Measurements from ENCODE around the gene KLK7.
"Not testable (repeated sequence)": the region's sequence is repeated elsewhere in the genome, so short reads cannot be mapped to it uniquely, and the experiment has no call there.

KLK7 gene

DNA sequence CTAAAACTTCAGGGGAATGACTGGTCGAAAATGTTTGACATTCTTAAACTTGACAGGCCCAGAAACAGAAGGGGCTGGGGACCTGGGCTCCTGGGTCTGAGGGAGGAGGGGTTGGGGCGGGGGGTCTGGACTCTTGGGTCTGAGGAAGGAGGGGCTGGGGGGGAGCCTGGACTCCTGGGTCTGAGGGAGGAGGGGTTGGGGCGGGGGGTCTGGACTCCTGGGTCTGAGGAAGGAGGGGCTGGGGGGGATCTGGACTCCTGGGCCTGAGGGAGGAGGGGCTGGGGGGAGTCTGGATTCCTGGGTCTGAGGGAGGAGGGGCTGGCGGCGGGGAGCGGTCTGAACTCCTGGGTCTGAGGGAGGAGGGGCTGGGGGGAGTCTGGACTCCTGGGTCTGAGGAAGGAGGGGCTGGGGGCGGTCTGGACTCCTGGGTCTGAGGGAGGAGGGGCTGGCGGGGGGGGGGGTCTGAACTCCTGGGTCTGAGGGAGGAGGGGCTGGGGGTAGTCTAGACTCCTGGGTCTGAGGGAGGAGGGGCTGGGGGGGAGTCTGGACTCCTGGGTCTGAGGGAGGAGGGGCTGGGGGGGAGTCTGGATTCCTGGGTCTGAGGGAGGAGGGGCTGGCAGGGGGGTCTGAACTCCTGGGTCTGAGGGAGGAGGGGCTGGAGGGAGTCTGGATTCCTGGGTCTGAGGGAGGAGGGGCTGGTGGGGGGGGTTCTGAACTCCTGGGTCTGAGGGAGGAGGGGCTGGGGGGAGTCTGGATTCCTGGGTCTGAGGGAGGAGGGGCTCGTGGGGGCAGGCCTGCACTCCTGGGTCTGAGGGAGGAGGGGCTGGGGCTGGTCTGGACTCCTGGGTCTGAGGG, 8.8 kb downstream of the KLK7 start:
- no peak for DNase-seq

DNA sequence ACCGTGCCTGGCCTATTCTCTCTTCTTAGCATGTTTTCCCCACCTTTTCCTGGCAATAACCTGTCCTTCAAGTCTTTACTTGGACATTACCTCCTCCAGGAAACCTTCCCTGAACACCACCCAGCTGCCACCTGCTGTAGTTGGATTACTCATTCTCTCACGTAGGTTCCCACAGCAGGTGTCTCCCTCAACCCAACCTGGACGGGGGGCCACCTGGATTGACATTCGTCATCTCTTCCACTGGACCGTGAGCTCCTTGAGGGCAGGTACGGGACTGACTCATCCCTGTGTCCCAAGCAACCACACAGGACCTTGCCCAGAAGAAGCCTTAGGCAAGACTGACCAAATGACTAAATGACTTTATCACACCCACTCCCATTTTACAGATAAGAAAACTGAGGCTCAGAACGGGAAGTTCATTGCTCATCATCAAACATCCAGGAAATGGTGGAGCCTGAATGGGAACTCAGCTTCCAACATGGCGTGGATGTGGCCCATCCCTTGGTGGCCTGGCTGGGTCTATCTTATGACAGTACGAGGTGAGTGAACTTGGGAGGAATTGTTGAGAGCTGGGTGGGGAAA, 10.8 kb downstream of the KLK7 start:
- no peak for DNase-seq

DNA sequence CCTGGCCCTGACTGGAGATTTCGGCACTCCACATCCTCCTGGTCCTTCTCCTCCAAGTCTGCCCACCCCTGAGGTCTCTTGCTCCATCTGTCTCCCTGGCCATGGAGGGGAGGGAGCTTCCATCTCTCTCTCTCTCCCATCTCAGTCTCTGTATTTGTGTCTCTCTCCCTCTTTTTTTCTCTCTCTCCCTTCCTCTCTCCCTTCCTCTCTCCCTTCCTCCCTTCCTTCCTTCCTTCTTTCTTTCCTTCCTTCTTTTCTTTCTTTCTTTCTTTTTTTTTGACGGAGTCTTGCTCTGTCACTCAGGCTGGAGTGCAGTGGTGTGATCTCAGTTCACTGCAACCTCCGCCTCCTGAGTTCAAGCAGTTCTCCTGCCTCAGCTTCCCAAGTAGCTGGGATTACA, 13.9 kb downstream of the KLK7 start:
- DNase-seq = not testable (repeated sequence)

DNA sequence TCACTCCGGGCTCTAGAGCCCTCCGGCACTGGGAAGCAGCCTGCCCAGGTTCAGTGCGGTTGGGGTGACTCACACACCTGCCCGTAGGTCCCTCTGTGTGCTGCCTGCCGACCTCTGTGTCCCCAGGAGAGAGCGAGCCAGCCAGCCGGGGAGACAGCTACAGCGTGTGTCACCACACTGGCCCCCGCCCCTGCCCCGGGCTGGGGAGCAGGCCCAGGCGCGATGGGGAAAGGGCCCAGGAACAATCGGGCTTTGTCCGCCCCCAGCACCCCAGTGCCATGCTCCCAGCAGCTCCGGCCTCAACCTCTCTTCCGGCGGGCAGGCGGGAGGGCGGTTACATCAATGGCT, 14.3 kb downstream of the KLK7 start, which contains the start of gene KLK6:
Gene KLK6, minus strand, starts transcription at position 179 of the 348 bp plus-strand sequence. CDS start 1,487 bp downstream, outside the sequence.
- DNase-seq = no peak

DNA sequence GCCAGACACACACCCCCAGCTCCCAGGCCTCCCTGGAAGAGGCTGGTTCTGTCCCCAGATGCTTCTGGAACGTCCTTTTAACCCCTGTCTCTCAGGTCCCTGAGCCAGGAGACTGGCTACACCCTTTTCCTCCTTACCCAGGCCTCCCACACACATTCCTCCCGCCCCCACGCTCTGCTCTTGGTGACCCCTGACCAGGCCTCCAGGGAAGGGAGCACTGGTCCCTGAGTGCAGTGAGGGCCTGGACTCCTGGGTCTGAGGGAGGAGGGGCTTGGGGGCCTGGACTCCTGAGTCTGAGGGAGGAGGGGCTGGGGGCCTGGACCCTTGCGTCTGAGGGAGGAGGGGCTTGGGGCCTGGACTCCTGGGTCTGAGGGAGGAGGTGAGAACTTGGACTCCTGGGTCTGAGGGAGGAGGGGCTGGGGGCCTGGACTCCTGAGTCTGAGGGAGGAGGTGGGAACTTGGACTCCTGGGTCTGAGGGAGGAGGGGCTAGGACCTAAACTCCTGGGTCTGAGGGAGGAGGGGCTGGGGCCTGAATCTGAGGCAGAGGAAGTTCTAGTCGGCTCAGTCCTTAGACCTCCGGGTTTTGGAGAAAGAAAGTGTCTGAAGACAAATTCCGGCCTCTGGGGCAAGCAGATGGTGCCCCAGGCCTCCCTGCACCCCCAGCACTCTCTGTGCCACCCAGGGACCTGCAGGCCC, 14.9 kb downstream of the KLK7 start:
- no peak for DNase-seq

DNA sequence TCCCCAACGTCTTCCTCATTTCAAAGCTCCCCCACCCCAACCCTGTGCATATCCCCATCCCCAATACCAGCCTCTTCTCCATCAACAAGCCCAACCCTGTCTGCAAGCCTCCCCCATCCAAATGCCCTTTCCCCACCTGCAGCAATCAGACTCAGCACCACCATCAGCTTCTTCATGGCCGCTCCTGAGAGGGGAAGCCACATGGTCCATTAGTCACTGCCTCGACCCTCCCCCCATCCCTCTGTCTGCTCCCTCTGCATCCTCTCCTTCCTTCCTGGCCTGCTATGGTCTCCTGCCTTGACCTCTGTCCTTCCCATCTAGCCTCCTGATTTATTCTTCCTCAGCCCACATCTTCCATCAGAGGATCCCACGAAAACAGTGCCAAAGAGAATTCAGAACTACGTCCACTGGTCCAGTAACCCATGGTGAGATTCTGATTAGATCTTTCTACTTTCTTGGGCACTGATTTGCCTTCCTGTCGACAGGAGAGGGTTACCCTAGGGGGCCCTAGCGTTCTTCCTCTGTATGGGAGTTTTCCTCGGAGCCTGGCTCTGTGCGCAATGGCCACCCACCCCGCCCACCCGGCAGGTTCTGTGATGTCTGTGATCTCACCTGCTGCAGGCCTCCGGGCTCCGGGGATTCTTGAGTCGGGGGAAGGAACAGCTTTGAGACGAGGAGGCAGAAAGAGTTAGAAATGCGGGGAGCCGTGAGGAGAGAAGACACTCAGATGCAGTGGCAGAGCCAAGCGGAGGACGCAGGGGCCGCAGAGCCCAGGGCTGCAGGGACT, 15.6 kb downstream of the KLK7 start:
- DNase-seq = no peak

DNA sequence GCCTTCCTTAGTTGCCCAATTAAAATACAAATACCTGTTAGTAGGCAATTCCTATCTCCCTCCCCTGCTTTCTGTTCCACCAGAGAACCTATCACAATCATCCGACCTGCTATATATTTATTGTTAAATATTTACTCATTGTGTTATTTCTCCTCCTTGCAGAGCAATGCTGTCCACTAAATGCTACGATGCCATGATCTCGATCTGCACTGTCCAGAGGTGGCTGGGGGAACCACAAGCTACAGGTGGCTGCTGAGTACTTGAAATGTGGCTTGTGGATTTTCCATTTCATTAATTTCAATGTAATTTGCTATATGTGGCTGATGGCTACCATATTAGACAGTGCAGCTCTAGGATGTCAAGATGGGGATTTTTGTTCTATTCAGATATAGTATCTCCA, 19.5 kb downstream of the KLK7 start:
- DNase-seq = no peak

DNA sequence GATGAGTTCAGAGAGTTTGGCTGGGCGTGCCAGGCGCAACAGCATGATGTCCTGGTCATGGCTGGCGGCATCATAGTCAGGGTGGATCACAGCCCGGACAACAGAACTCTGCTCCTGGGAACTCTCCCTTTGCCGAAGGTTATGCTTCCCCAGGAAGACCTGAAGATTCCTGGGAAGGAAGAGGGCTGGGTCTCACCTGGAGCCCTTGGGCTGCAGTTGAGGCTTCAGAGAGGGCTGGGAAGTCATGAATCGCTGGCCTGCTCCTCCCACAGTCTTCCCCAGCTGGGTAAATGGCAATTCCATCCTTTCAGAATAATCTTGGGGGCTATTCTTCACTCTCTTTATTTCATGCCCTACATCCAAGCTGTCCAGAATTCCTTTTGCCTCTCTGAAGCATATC, 20.3 kb downstream of the KLK7 start:
- no peak for DNase-seq

DNA sequence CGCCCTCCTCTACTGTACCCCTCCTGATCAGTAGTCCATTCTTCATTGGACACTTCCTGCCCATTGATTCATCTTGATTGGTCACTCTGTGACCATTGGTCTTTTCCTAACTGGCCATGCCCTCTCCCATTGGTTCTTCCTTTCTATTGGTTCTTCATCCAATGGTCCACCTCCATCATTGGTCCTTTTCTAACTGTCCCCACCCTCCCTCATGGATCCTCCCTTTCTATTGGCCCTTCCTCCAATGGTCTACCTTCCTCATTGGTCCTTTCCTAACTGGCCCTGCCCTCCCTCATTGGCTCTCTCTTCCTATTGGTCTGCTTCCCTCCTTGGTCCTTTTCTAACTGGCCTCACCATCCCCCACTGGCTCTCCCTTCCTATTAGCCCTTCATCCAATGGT, 21.5 kb downstream of the KLK7 start:
- no peak for DNase-seq

DNA sequence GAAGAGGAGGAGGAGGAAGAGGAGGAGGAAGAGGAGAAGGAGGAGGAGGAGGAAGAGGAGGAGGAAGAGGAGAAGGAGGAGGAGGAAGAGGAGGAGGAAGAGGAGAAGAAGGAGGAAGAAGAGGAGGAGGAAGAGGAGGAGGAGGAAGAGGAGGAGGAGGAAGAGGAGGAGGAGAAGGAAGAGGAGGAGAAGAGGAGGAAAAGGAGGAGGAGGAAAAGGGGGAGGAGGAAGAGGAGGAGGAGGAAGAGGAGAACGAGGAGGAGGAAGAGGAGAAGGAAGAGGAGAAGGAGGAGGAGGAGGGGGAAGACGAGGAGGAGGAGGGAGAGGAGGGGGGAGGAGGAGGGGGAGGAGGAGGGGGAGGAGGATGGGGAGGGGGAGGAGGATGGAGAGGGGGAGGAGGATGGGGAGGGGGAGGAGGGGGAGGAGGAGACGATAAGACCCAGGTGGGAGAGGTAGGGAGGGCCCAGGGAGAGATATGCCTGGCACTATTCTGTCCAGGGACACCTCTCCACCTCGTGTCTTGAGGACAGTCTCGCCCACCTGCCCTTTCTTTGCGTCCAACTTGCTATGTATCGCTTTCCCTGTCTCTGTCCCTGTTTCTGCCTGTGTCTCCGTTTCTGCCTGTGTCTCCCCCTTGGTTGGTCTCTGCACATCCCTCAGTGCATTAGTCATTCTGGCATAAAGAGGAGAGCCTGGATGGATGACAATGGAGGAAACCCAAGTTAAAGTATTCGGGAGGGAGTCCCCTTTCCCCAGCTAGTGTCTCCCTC, 23.8 kb downstream of the KLK7 start:
- DNase-seq = no peak

DNA sequence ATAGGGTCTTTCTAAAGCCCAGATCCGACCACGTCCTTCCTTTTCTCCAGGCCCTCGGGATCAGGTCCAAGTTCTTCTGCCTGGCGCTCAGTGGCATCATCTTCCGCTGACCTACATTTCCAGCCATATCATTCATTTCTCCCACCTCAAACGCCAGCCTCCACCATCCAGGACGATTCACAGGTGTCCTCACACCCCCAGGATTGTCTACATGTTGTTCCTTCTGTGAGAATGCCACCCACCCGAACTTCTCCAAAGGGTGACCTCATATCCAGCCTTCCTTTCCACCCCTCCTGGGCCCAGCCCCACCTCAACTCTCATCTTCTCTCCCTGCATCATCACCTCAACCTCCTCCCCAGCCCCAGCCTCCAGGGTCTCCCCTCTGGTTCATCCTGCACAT, 26.1 kb downstream of the KLK7 start:
- DNase-seq = no peak

DNA sequence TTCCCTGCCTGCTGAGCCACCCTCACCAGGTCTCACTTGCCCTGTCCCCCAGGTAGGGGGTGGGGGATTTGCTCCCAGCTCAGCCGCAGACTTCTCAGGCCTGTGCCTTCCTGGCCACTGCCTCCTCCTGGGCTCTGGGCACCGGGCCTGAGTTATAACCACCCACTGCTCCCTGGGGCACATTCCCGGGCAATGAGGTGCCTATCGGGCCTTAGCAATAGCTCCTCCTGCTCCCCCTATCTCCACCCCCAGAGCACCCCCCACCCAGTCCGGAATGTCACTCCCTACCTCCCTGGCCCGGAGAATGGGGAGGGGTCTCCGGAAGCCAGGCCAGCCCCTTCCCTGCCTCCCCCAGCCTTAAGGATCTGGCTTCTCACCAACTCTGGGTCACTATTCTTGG, 30.8 kb downstream of the KLK7 start, which contains the start of gene KLK5:
Gene KLK5, minus strand, starts transcription at position 129 of the 400 bp plus-strand sequence. CDS start 381 bp downstream, outside the sequence.
- no peak for DNase-seq

DNA sequence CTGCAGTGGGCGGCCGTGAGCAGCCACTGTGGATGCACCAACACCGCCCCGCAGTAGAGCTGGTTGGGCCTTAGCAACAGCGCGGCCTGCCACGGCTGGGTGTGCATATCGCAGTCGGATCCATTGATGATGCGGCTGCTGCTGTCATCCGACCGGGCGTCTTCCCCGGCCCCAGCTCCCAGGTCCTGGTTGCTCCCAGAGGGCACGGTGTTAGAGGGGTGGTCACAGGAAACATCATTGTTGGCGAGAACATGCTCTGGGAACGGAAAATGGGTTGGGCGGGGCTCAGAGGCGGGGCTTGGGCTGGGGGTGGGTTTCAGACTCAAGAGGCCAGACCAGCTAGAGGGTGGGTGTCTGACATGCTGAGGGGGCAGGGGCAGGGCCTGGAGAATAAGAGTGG, 33.9 kb downstream of the KLK7 start:
- no peak for DNase-seq

DNA sequence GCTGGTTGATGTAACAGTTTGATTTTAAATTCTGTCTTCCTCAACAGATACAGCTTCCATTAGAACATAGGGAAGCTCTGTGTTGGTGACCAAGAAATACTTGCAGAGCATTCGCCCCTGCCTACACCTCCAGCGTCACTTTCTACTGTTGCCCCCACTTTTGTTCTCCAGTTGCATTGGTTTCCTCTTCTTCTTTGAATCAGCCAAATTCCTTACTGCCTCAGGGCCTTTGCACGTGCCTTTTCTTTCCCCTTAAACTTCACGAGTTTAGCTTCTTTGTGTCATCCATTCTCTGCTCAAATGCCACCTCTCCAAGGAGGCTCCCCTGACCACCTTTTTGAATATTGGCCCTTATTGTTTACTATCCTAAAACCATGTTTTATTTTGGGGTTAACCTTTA, 36.6 kb downstream of the KLK7 start:
- no peak for DNase-seq

DNA sequence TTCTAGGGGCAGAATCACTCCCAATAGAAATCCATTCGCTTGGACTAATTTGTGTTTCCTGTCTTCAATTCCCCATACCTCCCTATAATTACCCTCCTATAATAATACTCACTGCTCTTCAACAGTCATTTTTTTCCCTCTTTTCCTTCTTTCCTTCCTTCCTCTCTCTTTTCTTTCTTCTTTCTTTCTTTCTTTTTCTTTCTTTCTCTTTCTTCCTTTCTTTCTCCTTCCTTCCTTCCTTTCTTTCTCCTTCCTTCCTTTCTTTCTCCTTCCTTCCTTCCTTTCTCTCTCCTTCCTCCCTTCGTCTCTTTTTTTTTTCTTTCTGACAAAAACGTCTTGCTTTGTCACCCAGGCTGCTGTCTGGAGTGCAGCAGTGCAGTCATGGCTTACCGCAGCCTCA, 38.9 kb downstream of the KLK7 start:
- DNase-seq = no peak

DNA sequence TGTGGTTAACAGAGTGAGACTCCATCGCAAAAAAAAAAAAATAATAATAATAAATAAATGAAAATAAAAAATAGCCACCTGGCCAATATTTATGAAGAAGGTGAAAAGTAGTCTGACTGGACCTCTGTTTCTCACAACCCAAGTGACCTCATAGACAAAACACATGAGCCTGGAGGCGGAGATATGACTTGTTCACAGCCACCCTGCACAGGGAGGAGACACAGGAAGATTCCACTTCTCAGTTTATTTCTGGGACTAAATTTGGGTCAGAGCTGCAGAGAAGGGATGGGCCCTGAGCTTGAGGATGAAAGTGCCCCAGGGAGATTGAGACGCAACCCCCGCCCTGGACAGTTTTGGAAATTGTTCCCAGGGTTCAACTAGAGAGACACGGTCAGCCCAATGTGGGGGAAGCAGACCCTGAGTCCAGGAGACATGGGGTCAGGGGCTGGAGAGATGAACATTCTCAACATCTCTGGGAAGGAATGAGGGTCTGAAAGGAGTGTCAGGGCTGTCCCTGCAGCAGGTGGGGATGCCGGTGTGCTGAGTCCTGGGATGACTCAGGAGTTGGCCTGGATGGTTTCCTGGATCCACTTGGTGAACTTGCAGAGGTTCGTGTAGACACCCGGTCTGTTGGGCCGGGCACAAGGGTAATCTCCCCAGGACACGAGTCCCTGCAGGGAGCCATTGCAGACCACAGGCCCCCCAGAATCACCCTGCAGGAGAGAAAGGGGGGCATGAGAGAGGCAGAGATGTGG, 40.5 kb downstream of the KLK7 start:
- DNase-seq = no peak

DNA sequence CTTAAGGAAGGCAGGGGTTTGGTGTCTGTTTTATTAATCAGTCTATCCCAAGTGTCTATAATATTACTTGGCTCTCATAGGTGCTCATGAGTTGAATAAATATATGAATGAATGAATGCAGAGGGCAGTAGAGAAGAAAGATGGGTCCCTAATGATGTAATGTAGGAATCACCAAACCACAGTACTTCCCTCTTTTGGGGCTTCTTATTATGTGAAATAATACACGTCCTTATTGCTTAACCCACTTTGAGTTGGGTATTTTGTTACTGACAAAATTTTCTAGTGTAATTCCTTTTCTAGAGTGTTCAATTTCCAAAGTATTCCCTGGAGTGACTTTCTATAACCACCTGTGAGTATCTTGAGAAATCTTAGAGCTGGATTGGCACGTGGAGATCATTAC, 44.1 kb downstream of the KLK7 start:
- DNase-seq = no peak

DNA sequence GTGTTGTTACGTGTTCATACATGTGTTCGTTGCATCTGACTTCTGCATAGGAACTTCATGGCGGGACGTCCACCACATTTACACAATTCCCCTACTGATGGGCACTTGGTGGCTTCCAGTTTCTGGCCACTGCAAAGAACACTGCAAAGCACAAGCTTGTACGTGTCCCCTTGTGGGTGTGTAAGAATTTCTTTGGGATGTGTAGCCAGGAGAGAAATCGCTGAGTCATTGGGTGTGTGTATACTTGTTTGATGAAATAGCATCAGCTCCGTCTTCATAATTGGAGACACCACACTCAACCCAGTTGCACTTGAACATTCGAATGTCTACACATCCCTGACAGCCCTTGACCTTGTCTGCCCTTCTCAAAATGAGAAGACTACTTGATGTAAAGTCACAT, 50.1 kb downstream of the KLK7 start:
- DNase-seq = no peak

DNA sequence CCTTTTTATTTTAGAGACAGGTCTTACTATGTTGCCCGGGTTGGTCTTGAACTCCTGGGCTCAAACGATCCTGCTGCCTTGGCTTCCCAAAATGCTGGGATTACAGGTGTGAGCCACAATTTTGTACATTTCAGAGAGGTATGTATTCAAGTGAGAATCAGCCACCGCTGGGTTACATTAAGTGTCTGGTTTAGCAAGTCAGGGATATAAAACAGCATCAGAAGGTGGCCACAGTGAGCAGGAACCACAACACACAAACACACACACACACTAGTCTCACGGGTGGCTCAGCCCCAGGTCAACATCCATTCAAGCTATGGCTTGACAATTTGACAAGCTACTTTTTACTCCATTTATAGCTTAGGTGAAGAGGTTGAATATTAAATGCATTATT, 51.0 kb downstream of the KLK7 start:
- no peak for DNase-seq

DNA sequence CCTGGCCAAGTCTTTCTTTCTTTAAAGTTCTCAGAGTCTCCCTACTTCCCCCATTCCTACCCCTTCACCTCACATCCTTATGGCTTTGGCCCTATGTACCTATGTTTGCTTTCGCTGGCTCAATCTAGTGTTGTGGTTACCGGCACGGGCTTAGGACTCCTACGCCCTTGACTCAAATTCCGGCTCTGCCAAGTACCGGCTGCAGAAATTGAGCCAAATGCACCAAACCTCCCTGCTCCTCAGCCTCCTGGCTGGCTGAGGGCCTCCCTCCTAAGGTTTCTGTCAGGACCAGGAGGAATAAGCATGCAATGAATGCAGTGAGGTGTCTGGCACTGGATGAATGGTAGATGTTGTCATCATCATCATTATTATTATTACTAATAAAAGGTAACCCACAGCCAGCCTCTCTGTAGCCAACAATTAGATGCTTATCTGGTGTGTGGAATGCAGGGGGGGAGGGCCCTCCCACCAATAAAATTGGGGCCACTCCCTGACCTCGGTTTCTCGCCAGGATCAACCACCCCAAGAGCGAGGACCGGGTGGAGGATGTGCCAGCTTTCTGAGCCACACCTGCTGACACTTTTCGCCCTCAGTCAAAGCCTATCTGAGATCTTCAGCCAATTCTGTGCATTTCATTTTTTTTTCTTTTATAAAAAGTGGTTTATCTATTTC, 51.6 kb downstream of the KLK7 start:
- no peak for DNase-seq

DNA sequence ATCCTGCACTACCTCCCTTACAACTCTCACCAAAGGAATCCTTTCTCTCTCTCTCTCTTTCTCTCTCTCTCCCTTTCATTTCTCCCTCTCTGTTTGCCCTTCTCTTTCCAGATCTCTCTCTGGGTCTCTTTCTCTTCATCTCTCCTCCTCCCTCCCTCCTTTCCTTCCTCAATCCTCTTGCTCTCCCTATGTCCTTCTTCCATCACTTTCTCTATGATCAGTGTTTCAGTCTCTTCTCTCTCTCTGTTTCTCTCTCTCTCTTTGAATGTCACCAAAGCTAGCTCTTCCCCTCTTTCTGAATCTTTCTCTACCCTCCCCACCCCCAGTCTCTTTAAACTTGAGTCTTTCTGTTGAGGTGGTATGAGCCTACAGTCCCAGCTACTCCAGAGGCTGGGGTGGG, 52.7 kb downstream of the KLK7 start:
- DNase-seq = no peak

All from CD4-positive, alpha-beta T cell treated with Interferon alpha-2 for 1 hour (primary cell).